RKO (cell line): ENCODE results near the gene CAPRIN2.

Experiments used
- DNase-seq: peaks from one replicate; pipeline ENCODE4 v3.0.0-alpha.2; 2016; ENCODE audit warnings: low spot score

Gene CAPRIN2, protein sequence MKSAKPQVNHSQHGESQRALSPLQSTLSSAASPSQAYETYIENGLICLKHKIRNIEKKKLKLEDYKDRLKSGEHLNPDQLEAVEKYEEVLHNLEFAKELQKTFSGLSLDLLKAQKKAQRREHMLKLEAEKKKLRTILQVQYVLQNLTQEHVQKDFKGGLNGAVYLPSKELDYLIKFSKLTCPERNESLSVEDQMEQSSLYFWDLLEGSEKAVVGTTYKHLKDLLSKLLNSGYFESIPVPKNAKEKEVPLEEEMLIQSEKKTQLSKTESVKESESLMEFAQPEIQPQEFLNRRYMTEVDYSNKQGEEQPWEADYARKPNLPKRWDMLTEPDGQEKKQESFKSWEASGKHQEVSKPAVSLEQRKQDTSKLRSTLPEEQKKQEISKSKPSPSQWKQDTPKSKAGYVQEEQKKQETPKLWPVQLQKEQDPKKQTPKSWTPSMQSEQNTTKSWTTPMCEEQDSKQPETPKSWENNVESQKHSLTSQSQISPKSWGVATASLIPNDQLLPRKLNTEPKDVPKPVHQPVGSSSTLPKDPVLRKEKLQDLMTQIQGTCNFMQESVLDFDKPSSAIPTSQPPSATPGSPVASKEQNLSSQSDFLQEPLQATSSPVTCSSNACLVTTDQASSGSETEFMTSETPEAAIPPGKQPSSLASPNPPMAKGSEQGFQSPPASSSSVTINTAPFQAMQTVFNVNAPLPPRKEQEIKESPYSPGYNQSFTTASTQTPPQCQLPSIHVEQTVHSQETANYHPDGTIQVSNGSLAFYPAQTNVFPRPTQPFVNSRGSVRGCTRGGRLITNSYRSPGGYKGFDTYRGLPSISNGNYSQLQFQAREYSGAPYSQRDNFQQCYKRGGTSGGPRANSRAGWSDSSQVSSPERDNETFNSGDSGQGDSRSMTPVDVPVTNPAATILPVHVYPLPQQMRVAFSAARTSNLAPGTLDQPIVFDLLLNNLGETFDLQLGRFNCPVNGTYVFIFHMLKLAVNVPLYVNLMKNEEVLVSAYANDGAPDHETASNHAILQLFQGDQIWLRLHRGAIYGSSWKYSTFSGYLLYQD

DNA sequence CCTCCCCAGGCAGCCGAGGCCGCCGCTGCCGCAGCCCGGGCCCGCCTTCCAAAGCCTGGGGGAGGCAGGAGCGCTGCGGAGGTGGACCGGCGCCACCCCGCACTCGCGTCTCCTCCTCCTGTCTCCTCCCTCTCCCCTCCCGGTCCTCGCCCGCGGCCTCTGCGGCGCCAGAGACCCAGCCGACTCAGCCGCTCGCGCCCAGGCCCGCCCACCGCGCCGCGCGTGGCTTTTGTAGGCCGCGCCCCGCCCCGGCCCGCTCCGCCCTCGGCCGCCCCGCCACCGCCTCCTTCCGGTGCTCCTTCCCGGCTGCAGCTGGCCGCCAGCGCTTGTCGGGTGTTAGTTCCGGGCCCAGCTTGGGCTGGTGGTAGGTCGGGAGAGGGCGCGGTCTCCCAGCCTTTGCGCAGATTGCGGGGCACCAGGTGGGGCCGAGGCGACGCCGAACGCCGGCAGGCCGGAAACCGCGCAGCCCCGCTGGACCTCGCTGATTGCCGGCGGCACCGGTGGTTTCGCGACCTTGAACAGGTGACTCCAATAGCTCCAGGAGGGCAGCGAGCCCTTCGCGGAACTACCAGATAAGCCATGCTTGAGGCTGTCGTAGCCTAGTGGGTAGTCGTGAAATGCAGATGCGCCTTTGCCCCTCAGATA, at the start of gene CAPRIN2:
TSS of gene CAPRIN2 (minus strand) at position 202 of the 645 bp plus-strand sequence. CDS start 1,431 bp downstream, outside the sequence.
- DNase-seq: peak; percentile 95

- peak; percentile 60 for DNase-seq
Measured at GRCh38 chr12:30797689-30798088, 42.9 kb upstream of the CAPRIN2 start.

- peak; percentile 94 for DNase-seq
Measured at GRCh38 chr12:30796891-30797371, 42.2 kb upstream of the CAPRIN2 start.

DNA sequence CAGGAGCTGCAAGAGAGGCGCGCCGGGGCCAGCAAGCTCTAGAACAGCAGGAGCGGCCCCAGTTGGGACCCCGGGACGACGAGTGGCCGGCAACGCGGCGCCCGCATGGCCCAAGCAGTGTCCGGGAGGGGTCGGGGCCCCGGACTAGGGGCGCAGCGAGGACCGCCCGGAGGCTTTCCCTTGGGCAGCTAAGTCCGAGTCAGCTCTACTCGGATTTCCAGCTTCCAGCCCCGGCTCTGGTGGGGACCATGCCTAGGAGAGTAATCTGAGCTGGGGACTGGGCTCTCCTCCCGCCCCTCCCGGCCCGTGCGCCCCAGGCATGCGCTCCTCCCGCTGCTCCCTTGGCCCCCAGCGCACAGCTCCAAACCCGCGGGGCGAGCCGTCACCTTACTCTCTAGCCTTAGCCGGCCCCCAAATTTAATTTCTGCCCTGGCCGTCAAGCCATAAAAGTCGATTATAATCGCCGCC, 41.6 kb upstream of the CAPRIN2 start:
- DNase-seq: peak; percentile 46

DNA sequence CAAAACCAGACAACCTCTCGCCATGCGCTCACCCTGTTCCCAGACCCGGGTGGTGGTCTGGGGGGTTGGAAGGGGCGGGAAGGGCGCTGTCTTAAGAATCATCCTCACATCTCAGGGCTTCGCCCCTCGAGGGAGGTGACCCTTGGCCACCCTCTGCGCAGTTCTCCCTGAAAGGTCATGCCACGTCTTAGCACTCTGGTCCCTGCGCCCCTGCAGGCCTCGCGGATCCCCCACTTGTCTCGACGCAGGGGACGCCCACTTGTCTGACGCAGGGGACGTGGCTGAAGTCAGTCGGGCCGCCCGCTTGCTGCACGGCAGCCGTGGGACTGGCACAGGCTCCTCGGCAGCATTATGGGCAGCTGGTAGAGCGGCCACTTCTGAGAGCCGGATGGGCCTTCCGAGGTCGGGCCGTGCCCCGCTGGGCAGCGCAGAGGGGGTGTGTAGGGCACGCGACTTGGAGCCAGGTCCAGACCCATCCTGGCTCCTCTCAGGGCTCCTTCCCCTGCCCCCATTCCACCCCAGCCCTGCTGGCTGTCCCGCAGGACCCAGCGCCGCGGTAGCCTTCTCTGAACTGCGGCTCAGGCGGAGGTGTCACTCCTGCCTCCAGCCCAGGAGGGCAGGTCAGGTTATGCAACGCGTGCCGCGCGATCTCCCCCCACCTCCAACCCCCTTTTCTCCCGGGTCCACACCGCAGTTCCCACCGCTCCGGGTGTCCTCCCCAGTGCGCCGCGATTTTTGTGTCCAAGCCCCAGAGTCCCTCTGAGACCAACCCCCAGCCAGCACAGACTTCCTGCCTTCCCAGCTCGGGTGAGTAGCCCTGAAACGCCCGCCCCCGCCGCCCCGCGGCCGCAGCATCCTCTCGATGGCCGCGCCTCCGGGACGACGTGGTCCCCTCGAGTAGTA, 40.9 kb upstream of the CAPRIN2 start:
- peak; percentile 93 for DNase-seq

DNA sequence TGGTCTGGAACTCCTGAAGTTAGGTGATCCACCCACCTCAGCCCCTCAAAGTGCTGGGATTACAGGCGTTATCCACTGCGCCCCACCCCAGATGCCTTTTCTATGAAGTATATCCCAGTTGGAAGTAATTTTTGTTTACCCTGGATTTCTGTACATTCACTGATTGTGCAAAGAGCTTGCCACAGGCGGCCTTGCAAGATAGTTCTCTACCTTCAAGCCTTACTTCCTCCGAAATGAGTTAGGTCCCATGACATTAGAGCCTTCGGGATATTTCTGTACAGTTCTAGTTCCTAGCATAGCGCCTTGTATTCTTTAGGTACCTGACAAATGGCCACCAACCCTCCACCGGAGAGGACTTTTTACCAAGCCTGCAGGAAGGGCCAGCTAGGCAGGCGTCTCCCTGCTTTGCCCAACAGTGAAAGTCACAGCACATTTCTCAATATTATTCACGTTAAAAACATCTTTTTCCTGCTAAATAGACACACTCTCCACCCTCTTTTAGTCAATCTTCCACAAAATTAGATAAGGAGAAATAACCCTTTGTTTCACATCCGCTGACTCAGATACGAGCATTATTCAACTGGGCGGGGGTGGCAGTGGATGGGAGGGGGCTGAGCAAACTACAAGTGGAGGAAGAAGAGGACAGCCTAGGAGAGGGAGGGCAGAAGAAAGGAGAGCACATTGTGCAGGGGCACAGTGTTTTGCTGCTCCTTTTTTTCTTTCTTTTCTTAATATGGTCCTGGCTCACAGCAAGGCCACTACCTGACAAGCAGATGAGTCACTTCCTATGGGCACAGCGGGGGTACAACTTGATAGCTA, 40.0 kb upstream of the CAPRIN2 start:
- peak; percentile 99 for DNase-seq

DNA sequence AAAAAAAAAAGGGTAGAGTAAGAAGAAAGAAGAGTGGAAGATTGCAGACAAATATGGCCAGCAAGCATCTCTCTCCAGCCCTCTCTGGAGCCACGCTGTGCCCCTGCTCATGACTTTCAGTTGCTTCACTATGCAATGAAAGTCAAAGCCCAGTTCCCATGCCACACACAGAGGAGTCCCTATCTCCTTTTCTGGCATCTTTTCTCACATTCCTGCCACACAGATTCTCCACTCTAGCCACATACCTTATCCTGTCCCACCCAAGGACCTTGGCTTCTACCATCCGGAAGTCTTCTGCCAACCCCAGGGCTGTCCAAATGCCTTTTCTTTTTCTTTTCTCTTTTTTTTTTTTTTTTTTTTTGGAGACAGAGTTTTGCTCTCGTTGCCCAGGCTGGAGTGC, 39.3 kb upstream of the CAPRIN2 start:
- DNase-seq: peak; percentile 22

GRCh38 chr12:30792648-30793499, 38.1 kb upstream of the CAPRIN2 start:
- peak; percentile 76 for DNase-seq

GRCh38 chr12:30792085-30792484, 37.3 kb upstream of the CAPRIN2 start:
- DNase-seq: no peak

DNA sequence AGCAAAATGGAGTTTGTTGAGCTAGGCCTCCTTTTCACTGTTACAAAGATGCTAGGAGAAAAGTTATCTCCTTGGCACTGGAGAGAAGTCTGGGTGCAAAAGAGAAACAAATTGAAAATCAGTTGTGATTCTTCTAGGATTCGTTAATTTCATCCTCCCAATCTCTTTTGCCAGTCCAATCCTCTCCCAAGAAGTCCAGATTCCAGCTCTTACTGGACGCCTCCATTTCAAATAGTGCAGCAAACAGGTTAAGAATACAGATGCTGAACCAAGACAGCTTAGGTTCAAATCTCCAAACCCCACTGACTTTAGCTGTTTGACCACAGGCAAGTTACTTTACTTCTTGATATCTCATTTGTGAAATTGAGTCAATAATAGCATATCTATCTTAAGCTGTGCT, 34.0 kb upstream of the CAPRIN2 start:
- DNase-seq: no peak

- no peak for DNase-seq
Measured at GRCh38 chr12:30785630-30786029, 30.9 kb upstream of the CAPRIN2 start.

- DNase-seq: no peak
Measured at GRCh38 chr12:30784508-30784907, 29.8 kb upstream of the CAPRIN2 start.

DNA sequence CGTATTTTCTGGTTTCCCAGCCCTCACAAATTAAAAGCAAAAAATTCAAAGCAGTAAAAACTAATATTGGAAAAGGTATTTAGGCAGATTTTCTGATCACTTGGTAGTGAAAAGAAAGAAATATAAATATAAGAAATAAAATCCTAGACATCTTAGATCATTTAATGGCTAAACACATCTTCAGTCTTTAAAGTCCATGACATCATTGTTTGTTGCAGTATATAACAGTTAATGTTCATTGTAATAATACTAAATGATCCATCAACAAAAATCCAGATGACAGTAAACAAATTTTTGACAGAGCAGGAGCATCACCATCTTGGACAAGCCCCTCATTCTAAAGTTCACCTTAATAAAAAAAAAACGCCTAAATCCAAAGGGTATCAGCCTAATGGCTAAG, 29.2 kb upstream of the CAPRIN2 start:
- DNase-seq: no peak

- no peak for DNase-seq
Measured at GRCh38 chr12:30782316-30783173, 27.8 kb upstream of the CAPRIN2 start.

GRCh38 chr12:30779578-30779977, 24.8 kb upstream of the CAPRIN2 start:
- no peak for DNase-seq

DNA sequence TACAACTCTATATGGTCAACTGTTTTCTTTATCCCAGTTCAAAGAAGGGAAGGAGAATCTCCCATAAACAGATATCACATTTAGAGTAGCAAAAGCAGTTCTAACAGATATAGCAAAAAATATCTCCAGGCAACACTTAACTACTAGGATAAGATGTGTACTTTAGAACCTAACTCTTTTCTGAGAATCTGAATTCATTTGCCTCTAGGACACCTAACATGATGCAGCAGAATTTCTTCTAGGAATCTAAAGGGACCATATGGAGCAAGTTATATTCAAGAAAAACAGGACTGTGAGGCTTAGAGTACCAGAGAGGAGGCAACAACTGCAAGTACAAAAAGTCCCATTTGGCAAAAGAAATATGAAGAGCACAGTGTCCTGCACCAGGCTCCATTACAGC, 24.4 kb upstream of the CAPRIN2 start:
- DNase-seq: no peak

GRCh38 chr12:30774599-30774998, 19.8 kb upstream of the CAPRIN2 start:
- DNase-seq: peak; percentile 26

DNA sequence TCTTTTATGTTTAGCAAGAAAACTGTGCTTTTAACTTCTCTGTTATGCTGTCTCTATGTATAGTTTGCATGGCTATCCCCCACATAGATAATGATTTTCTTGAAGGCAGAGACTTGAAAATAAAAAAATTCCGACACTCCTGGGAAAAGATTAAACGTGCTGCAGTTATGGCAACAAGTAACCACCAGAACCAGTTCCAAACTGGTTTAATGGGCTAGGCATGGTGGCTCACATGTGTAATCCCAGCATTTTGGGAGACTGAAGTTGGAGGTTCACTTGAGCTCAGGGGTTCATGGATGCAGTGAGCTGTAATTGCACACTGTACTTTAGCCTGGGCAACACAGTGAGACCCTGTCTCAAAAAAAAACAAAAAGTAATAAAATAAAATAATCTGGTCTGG, 15.1 kb upstream of the CAPRIN2 start:
- no peak for DNase-seq
